ENCODE data around the gene AQP4. TPM values are rescaled to one million over a fixed set of nuclear protein-coding genes. Genes with fewer than 3 reads are reported as not detected.

AQP4 gene, protein sequence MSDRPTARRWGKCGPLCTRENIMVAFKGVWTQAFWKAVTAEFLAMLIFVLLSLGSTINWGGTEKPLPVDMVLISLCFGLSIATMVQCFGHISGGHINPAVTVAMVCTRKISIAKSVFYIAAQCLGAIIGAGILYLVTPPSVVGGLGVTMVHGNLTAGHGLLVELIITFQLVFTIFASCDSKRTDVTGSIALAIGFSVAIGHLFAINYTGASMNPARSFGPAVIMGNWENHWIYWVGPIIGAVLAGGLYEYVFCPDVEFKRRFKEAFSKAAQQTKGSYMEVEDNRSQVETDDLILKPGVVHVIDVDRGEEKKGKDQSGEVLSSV
- under 1 TPM; 0.33 to 0.84 (median 0.41) TPM for total RNA-seq

DNA sequence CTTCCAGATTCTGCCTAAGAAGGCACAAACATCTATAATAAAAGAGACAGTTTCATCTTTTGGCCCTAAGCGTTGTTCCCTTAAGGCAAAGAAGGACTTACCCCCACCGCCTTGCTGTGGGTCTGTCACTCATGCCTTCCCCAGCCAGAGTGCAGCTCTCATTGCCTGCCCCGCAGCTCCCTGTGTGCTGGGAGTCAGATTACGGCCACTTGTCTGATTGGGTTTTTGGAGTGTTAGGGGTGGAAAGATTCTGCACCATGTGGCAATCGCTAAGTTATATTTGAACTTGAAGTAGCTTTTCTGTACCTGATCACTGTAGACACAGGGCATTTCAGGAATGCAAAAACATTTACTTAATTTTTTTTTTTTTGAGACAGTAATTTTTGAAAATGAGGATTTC is at the start of gene AQP4:
Gene AQP4 (minus strand): TSS at position 151 of the 400 bp plus-strand sequence. CDS start 18 bp downstream, at position 133.
- TF ChIP-seq, protein P1, sequence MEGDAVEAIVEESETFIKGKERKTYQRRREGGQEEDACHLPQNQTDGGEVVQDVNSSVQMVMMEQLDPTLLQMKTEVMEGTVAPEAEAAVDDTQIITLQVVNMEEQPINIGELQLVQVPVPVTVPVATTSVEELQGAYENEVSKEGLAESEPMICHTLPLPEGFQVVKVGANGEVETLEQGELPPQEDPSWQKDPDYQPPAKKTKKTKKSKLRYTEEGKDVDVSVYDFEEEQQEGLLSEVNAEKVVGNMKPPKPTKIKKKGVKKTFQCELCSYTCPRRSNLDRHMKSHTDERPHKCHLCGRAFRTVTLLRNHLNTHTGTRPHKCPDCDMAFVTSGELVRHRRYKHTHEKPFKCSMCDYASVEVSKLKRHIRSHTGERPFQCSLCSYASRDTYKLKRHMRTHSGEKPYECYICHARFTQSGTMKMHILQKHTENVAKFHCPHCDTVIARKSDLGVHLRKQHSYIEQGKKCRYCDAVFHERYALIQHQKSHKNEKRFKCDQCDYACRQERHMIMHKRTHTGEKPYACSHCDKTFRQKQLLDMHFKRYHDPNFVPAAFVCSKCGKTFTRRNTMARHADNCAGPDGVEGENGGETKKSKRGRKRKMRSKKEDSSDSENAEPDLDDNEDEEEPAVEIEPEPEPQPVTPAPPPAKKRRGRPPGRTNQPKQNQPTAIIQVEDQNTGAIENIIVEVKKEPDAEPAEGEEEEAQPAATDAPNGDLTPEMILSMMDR (IDR thresholded peaks at IDR 0.05): no peak
- no peak for TF ChIP-seq POLR2AphosphoS5 (IDR thresholded peaks at IDR 0.05)
- TF ChIP-seq EP300 (IDR thresholded peaks at IDR 0.05): no peak
- DNase-seq (ENCODE audit: extremely low spot score): no peak
- H3K4me1 ChIP-seq: peaks cover 11 to 20% (median 13%) of the 10 kb centered on the region in 4 donors
- WGBS: 60% methylated on average over 5 of the region's 5 CpGs
- H3K4me3 ChIP-seq: no peak within 1 kb of the TSS
- H3K27me3 ChIP-seq: peaks cover 0 to 13% (median 5%) of the 10 kb centered on the region in 4 donors
- peaks cover 0 to 5% (median 0%) of the 10 kb centered on the region in 4 donors for H3K36me3 ChIP-seq
- intact Hi-C loops (cut with DNase I): no loop called here
- H3K9me3 ChIP-seq: no peaks in the 10 kb centered on the region
- no peak within 1 kb of the TSS for H3K27ac ChIP-seq (replicated peaks in 1 of 4)

DNA sequence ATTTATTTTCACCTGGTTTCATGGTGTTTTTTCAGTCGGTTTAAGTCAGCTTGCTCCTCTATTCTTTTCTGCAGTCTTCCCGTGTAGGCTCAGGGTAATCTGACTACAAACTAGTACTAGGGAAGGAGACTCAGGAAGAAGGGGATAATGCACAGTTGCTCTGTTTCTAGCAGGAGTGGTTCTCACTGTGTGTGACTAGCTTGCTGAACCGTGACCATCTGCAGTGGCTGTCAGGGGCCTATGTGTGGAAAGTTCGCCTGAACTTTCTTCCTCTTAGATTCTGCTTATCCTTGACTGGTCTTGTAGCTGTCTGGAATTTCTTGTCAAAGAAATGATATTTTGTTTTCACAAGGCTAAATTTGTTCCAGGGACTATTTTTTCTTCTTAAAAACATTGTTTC is 46.3 kb upstream of the AQP4 start:
- H3K36me3 ChIP-seq: no peaks in the 10 kb centered on the region
- no peak for DNase-seq (ENCODE audit: extremely low spot score)

DNA sequence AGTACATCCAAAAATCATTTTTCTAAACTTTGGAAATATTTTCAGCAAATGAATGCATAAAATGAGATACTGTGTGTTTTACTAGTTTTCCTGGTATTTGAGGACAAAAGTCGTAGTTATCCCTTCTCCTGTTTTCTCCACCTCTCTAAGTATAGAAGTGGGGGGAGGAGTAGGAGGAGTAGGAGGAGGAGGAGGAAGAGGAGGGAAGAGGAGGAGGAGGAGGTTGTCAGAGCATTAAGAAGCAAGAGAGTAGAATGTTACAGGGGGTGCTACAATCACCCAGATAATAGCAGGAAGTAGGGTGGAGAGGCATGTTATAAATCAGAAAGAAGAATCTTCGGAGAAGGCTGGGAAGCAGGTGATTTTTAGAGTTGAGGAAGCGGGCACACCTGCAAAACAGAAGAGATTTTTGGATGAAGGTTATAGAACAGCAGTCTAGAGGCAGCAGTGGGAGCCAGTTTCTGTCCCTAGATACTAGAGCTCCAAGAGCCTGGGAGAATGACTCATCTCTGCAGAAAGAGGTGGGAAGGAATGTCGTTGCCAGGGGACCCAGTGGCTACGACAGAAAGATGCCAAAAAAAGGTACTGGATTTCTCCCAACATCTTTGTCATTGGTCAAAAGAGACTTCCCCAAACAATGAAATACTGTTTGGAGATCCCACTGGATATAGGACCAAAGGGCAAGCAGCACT is 44.2 kb upstream of the AQP4 start:
- WGBS: 41% methylated on average over 5 of the region's 5 CpGs
- no peak for DNase-seq (ENCODE audit: extremely low spot score)
- no peaks in the 10 kb centered on the region for H3K9me3 ChIP-seq
- intact Hi-C loops (cut with DNase I): no loop called here
- H3K27me3 ChIP-seq: no peaks in the 10 kb centered on the region
- H3K4me1 ChIP-seq: peaks cover 4 to 11% (median 9%) of the 10 kb centered on the region in 4 donors
- no peak overlapping the region for H3K4me3 ChIP-seq
- H3K27ac ChIP-seq (replicated peaks in 1 of 4): no peak overlapping the region
- no peaks in the 10 kb centered on the region for H3K36me3 ChIP-seq
- TF ChIP-seq, protein P1 (IDR thresholded peaks at IDR 0.05): no peak
- TF ChIP-seq EP300 (IDR thresholded peaks at IDR 0.05) (no peak), POLR2A (IDR thresholded peaks at IDR 0.05; ENCODE audit: low read depth) (no peak), POLR2AphosphoS5 (IDR thresholded peaks at IDR 0.05) (no peak)

More for the DNA sequence above, 46.3 kb upstream of the AQP4 start:
- intact Hi-C loops (cut with DNase I): no loop called here
- Histone ChIP-seq H3K27ac (replicated peaks in 1 of 4) (no peak overlapping the region), H3K4me3 (no peak overlapping the region), H3K27me3 (no peaks in the 10 kb centered on the region), H3K4me1 (peaks cover 4 to 11% (median 9%) of the 10 kb centered on the region in 4 donors), H3K9me3 (no peaks in the 10 kb centered on the region)
- no peak for TF ChIP-seq EP300 (IDR thresholded peaks at IDR 0.05)
- TF ChIP-seq POLR2AphosphoS5 (IDR thresholded peaks at IDR 0.05): no peak
- TF ChIP-seq POLR2A (IDR thresholded peaks at IDR 0.05; ENCODE audit: low read depth): no peak
- TF ChIP-seq, protein P1 (IDR thresholded peaks at IDR 0.05): no peak
- 64% methylated on average over 4 of the region's 4 CpGs for WGBS

DNA sequence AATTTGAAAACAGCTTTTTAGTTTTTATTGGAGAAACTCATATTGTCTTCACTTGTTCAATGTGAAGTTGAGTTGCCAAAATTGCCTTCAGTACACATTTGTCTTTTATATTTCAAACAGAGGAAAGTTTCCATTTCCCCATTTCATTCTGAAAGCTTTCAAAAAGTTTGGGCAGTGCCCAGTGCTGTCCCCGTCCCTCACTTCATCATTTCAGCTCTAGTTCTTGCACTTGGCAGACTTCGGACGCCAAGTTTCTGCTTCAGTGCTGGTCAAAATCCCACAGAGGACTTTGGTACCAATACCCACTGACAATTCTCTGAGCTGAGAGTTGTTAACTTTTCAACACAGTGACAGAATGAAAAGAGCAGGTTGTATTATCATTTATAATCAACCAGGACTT is 43.4 kb upstream of the AQP4 start:
- Histone ChIP-seq H3K4me3 (no peak overlapping the region), H3K27me3 (no peaks in the 10 kb centered on the region), H3K27ac (replicated peaks in 1 of 4) (no peak overlapping the region), H3K9me3 (no peaks in the 10 kb centered on the region), H3K36me3 (no peaks in the 10 kb centered on the region), H3K4me1 (peaks cover 4 to 11% (median 9%) of the 10 kb centered on the region in 4 donors)
- intact Hi-C loops (cut with DNase I): no loop called here
- no peak for TF ChIP-seq EP300 (IDR thresholded peaks at IDR 0.05)
- no peak for TF ChIP-seq POLR2A (IDR thresholded peaks at IDR 0.05; ENCODE audit: low read depth)
- no peak for TF ChIP-seq POLR2AphosphoS5 (IDR thresholded peaks at IDR 0.05)
- WGBS: 44% methylated on average over 3 of the region's 3 CpGs
- no peak for DNase-seq (ENCODE audit: extremely low spot score)

DNA sequence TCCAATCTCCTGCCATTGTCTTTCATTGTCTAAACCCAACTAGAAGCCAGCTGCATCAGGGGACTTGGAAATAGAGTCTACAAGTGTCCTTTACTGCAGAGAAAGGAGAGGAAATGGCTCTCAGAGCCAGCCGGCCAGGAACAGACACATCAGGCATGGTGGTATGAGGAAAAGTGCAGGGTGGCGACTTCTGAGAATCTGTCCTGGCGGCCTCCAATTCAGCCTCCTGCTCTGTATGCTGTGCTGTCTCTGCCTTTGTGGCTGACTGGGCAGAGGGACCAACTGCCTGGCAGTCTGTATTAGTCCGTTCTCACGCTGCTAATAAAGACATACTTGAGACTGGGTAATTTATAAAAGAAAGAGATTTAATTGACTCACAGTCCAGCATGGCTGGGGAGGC is 36.8 kb upstream of the AQP4 start:
- no peaks in the 10 kb centered on the region for H3K4me1 ChIP-seq
- intact Hi-C loops (cut with DNase I): no loop called here
- H3K4me3 ChIP-seq: no peak overlapping the region
- no peaks in the 10 kb centered on the region for H3K9me3 ChIP-seq
- H3K27me3 ChIP-seq: no peaks in the 10 kb centered on the region
- WGBS: 100% methylated on average over 5 of the region's 5 CpGs
- no peak for TF ChIP-seq POLR2A (IDR thresholded peaks at IDR 0.05; ENCODE audit: low read depth)
- TF ChIP-seq, protein P1 (IDR thresholded peaks at IDR 0.05): no peak
- no peak for TF ChIP-seq EP300 (IDR thresholded peaks at IDR 0.05)
- TF ChIP-seq POLR2AphosphoS5 (IDR thresholded peaks at IDR 0.05): no peak
- no peaks in the 10 kb centered on the region for H3K36me3 ChIP-seq
- no peak overlapping the region for H3K27ac ChIP-seq (replicated peaks in 1 of 4)
- DNase-seq (ENCODE audit: extremely low spot score): no peak

All from esophagus muscularis mucosa (tissue), 4 donors.